GM18867 (cell line): Measurements from ENCODE around the gene ERC2.
"Not testable (repeated sequence)": the region's sequence is repeated elsewhere in the genome, so short reads cannot be mapped to it uniquely, and the experiment has no call there.

ENCODE experiments used
- ATAC-seq: cut with Tn5 transposase; IDR thresholded peaks from one replicate; pipeline ENCODE4 v1.9.1; 2021; ENCODE audit warnings: mild to moderate bottlenecking, moderate library complexity; ENCODE audit not compliant: unreplicated experiment

The ERC2 gene

GRCh38 chr3:56268616-56269383 lies 199.5 kb downstream of the ERC2 start:
- no peak for ATAC-seq

DNA sequence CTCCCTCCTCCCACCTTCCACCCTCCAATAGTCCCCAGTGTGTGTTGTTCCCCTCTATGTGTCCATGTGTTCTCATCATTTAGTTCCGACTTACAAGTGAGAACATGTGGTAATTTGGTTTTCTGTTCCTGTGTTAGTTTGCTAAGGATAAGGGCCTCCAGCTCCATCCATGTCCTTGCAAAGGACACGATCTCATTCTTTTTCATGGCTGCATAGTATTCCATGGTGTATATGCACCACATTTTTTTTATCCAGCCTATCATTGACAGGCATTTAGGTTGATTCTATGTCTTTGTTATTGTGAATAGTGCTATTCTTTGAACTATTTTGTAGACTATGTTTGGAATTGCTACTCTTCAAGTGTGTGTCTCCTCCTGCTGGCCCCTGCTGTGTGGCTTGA lies 206.4 kb downstream of the ERC2 start:
- not testable (repeated sequence) for ATAC-seq

DNA sequence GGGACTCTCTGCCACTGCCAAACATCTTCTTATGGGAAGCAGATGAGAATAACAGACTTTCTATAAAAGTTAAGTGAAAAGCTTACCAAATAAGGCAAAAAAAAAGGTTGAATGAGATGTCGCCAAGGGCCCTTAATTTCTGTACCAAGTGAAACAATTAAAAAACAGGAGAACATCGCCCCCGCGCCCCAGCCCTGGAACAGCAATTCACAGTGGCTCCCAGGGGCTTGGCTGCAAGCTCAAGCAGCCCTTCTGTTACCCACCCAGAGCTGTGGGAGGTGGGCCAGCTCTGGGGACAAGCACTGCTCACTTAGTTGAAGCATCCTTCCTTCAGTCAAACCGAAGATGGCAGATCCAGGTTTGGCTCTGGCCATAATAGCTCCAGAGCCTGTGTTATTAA lies 208.0 kb downstream of the ERC2 start:
- no peak for ATAC-seq

DNA sequence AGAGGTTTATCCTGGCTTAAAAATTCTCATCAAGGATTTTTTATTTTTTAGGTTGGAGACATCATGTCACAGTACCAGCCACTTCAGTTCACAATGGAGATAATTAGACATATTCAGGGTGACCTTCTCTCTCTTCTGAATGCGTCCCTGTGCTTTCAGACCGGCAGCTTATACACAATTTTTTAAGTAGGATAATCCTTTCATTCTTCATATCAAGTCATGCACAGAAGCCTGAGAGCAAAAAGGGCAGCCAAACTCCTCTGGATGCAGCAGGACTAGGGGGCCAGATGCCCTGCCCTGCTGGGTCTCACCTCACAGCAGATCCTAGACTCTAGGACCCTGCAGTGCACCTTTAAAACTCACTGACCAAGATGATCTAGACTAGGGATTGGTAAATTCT lies 210.4 kb downstream of the ERC2 start:
- ATAC-seq, result no peak

- ATAC-seq, result no peak
Measured at GRCh38 chr3:56254835-56255234, 213.4 kb downstream of the ERC2 start.

DNA sequence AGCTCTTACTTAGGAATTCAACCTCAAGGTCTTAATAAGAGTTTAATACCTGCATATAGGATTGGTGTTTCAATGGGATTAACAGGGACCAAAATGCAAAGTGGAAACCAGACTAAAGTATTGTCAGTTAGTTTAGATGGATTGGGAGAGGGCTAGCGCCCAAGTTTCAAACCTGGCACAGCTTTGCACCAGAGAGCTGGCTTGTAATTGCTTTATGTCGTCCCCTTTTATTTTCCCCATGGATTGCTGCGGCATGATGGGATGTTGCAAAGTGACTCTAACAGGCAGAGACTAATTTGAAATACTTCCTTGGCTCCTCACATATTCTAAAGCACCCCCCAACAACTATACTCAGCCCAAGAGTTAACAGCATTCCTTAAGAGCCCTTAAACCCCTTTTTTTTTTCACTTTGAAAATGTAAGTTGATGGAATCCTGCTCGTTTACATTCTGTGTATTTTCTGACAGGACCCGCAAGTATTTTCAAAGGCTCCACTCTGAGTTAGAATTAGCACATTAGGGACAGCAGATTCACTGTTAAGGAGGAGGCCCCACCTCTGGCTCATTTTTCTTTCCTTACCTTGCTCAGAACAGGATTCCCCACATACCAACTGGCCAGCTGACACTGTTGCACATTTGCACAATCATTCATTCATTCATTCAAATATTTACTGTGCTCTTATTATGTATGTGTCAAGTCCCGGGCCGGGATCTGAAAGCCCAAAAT lies 214.2 kb downstream of the ERC2 start:
- no peak for ATAC-seq

DNA sequence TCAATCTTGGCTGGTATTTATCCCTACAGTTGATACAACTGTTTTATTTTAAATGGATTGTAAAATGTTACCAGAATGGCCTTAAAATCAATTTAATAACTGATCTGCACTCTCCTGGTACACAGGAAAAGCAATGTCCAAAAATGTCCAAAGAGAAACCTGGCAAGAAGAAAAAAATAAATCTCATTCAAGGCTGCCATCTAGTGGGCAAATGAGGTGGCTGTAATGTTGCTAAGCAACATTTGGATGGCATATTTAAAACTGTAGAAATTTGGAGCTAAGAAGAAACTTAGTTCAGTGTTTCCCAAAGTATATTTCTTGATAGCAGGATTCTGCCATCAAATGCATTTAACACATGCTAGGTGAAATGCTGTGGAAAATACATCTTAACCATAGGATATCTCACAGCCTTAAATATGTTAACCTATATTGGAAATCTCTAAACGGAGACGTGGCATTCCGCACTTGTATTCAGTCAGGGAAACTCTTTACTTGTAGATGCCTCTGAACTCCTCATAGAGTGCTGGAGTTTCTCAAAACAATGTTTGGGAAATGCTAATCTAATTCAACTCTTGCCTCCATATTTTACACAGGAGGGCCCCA lies 216.8 kb downstream of the ERC2 start:
- ATAC-seq, result no peak

- ATAC-seq, result no peak
Measured at GRCh38 chr3:56248021-56248420, 220.2 kb downstream of the ERC2 start.

DNA sequence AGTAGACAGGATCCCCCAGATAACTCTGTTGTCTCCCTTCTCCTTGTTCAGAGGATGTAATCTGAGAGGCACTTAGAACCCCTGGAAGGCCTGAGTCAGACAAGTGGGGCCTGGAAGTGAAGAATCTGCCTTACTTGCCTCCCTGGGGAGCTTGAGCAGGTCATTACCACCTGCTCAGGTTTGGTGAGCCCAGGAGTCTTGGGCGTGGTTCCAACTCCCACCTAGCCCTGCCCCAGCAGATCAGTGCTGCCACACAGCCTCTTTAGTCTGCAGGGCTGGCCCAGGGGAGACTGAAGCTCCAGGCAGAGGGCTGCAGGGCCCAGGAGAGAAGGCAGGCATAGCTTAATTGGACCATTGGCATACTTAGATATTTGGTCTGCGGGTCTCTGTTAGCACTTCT lies 230.0 kb downstream of the ERC2 start:
- no peak for ATAC-seq

DNA sequence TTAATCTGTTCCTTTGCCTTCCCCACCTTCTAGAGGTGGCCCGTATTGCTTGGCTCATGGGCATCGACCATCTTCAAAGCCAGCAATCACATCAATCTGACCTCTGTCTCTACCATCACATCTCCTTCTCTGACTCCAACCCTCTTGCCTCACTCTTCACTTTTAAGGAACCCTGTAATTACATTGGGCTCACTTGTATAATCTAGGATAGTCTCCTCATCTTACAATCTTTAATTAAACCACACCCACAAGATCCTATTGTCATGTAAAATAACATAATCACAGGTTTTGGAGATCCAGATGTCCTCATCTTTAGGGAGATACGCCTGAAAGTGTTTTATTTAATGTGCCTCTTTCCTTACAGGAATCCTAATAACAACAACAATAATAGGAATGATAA lies 234.5 kb downstream of the ERC2 start:
- no peak for ATAC-seq

DNA sequence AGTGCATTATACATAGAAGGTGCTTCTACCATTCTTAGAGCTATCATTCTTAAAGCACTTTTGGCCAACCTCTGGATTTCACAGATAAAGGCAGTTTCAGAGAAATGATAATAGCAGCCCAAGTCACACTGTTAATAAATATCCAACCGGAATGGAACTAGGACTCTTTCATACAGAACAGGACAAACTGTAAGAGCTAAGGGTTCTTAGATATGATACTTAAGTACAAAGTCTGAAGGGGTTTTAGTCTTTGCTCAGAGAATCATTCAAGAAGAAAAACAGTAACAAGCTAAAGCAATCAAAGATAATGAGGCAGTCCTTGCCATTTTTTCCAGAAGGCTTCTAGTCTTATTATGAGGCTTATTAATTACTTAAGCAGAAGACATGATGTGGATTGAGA lies 239.0 kb downstream of the ERC2 start:
- ATAC-seq, result no peak

DNA sequence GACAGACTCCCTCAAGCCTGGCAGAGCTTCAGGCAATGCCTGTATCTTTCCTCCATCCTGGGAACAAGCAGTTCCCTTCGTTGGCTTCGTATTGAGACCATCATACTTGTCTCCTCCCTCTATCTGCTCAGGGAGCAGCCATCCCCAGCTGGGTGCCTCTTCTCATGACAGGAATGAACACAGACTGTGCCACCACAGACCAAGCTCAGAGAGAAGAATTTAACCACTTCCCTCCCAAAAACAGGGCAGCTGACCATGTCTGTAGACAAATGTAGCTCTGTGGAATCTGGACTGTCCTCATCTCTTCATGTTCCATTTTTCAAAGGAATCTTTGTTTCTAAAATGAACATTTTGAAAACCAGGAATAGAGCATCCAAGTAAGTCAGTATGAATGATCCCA lies 245.4 kb downstream of the ERC2 start:
- ATAC-seq, result no peak

DNA sequence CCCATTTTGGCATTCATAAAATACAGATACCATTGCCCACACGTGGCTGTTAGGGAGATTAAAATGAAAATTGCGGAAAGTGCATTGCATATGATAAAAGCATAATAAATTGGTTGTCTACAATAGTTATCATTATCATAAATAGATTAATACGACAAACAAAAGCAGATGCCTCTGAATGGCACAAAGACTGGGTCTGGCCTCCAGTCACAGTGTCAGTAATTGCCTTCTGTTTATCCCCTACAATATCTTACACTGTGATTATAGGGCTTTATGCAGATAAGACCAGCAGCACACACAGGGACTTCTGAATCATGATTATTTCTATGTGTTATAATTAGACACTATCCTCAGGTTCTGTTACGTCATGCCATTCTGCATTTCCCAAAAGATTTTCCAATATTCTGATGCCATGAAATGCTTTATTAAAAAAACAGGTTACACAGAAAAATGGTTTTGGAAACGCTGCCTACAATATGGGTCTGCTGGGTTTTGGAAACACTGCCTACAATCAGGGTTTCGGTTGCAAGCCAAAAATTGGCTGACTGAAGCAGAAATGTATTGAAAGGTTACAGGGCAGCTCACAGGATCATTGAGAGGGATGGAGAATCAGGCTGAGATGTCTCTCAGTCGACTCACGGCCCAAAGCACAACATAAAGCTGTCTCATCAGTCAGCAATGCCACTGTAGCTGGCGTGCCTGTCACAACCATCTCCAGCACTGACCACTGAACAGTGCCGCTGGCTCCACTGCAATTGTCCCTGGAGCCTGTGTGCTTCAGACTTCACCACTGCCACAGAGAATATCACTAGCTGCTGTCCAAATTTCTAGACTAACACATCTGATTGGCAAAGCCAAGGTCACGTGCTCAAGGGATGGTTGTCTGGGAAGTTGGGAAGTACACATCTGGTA lies 248.1 kb downstream of the ERC2 start:
- ATAC-seq, result no peak

- ATAC-seq, result no peak
Measured at GRCh38 chr3:56209982-56210751, 258.1 kb downstream of the ERC2 start.

DNA sequence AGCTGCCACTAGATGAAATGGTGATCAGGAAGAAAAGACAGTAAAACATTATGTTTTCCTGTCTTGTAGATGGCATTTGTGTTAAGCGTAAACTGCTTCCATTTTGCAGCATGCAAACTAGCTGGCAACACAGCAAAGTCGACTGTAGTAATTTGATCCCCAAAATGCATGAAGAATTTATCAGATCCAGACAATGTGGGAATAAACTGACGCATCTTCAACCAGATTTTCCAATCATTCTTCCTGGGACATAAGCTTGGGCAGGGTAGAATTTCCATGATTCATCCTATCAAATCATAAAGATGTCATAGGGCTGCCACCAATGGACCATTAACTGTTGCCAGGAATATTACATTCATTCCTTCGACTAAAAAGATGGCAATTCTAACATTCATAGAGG lies 260.3 kb downstream of the ERC2 start:
- no peak for ATAC-seq

DNA sequence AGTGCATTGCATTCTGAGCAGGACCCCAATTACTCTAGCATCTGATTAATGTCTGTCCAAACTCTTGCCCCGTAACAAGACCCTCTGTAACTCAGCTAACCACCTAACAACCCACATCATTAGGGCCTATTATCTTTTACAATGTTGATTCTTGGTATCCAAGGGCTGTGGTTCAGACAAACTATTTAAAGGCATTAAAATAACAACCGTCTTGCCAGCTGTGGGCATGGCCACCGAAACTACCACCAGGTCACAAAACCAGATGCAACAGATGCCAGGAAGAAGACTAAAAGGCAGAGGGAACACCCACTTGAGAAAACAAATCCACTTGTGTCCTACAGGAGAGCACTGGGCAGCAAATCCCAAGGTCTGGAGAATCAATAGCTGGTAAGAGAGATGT lies 262.9 kb downstream of the ERC2 start:
- ATAC-seq, result no peak

GRCh38 chr3:56202997-56203396 lies 265.3 kb downstream of the ERC2 start:
- no peak for ATAC-seq

DNA sequence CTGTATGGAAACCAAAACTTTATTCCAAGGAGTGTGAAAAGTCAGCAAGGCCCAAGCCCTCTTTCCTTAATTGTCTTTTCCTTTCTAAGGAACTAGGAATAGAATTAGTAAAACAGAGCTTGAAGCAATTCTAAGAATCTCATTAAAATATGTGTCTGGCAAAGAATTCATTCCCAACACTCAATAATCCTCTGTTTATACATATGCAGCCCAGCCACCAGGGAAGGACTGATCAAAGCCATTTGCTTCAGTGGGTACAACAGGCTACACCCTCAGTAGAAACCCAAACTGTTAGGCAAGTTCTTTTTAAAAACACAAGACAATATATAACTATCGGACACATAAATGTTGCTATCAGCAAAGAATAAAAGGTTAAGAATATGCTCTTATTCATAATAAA lies 266.9 kb downstream of the ERC2 start:
- no peak for ATAC-seq

DNA sequence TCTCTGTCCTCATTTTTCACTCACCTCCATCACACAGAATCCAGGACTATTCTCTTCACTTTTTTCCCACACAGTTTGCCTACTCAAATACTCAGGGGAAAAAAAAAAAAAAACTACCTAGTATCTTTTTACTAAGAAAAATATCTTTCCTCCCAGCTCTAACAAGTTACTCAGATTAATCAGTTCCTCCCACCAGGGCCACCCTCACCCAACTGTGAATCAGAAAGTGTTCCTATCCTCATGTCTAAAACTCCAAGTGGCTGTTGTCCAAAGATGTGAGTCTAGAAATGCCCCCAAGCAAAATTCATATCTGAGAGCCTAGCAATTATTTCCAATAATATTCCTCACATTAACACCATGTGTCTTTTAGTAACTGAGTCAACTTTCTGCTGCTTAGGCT lies 268.0 kb downstream of the ERC2 start:
- ATAC-seq, result no peak

- ATAC-seq, result no peak
Measured at GRCh38 chr3:56197991-56198390, 270.3 kb downstream of the ERC2 start.
